Glomerular endothelial cell (primary cell): Measurements from ENCODE around the gene KLF15. TPM values are rescaled to one million over a fixed set of nuclear protein-coding genes. Genes with fewer than 3 reads are reported as not detected.

ENCODE experiments used
- DNase-seq: peaks from one replicate; pipeline ENCODE4 v3.0.0-alpha.2; 2011; ENCODE audit warnings: low read depth, low spot score; ENCODE audit errors: extremely low read depth
- total RNA-seq: library from RNA; depleted of rRNA; stranded (reverse); fragments of >200 nt; gene quantifications from 2 replicates; pipeline ENCODE4 v1.2.3, GENCODE V29; 2015

KLF15 gene
- total RNA-seq, 1 donor from 2014 or later: 0.47 TPM

GRCh38 chr3:126389794-126390146, 32.6 kb upstream of the KLF15 start:
- DNase-seq: no peak

DNA sequence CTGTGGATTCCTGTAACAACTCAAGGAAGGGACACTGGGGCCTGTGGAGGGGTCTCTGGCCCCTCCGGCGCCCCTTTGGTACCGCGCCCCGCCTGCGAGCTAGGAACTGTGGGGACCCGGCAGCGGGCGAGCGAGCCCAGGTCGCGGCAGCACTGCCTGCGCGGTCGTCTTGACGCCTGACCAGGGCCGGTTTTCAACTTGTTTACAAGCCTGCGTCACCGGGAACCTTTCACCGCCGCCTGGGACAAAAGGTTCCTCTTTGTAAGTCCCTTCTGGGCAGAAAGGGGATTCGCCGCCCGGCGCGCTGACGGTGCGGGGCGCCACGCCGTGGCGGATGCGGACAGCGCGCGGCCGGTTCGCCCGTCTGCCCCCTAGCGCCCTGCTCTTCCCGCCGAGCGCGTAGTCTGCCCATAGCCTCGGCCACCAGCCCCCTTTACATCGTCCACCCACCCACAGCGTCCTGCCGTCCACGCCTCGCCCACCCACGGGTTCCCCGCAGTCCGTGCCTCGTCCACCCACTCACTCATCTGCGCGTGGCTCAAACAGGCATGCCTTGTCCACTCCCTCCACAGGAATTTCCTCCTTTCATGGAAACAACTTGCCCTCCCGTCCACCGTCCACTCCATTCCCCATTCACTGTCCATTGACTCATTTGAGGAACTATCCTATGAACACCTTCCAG, 32.0 kb upstream of the KLF15 start:
- peak; percentile 33 for DNase-seq

DNA sequence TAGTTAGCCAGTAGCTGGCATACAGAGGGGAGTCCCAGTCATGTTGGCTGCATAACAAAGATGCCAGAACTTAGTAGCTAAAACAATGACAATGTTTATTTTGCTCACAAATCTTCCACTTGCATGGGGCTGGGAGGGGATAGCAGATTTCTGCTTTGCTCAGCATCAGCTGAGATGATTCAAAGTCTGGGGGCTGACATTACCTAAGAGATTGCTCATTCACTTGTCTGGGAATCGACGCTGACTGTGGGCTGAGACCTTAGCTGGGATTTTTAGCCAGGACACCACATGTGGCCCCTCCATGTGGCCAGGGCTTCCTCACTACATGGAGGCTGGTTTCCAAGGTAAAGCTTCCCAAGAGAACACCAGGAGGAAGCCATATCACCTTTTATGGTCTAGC, 24.8 kb upstream of the KLF15 start:
- DNase-seq: no peak

GRCh38 chr3:126380011-126380768, 23.0 kb upstream of the KLF15 start:
- no peak for DNase-seq

- DNase-seq: no peak
Observed at GRCh38 chr3:126378341-126378751, 21.1 kb upstream of the KLF15 start.

DNA sequence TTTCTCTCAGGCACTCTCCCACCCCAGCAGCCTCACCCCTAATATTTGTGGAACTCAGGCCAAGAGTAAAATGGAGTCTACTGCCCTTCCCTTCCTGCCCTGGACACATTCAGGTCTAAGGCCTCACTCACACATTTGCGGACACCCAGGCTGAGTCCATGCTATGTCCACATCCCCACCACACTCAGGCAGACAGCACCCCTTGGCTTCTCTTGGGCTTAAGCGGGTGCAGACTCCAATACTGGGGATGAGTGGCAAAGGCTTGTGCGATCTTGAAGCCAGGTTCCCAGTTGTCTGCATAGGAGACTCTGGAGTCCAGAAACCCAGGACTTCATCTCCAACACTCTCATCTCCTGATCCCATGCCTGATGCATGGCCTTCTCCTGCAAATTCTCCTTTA, 20.0 kb upstream of the KLF15 start:
- DNase-seq: no peak

- DNase-seq: no peak
Observed at GRCh38 chr3:126376444-126376843, 19.2 kb upstream of the KLF15 start.

DNA sequence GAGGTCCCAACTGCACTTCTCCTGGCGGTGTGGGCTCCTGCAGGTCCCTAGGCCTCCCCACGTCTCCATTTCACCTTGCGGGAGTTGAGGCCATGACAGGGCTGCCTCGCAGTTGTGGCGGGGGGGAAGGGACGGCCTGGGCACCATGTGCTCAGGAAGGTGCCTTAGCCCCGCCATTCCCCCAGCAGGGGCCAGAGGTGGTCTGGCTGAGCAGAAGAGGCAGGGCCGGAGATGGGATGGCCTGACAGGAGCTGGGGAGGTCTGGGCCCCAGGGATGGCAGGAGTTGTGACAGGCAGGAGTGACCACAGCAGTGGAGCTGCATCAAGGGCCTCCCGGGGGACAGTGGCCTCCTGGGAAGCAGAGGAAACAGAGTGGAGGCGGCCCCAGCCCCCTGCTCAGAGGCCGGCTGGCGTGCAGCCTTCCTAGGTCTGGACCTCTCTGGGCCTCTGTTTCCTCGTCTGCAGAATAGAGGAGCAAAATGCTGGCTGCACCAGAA, 18.7 kb upstream of the KLF15 start:
- DNase-seq: no peak

DNA sequence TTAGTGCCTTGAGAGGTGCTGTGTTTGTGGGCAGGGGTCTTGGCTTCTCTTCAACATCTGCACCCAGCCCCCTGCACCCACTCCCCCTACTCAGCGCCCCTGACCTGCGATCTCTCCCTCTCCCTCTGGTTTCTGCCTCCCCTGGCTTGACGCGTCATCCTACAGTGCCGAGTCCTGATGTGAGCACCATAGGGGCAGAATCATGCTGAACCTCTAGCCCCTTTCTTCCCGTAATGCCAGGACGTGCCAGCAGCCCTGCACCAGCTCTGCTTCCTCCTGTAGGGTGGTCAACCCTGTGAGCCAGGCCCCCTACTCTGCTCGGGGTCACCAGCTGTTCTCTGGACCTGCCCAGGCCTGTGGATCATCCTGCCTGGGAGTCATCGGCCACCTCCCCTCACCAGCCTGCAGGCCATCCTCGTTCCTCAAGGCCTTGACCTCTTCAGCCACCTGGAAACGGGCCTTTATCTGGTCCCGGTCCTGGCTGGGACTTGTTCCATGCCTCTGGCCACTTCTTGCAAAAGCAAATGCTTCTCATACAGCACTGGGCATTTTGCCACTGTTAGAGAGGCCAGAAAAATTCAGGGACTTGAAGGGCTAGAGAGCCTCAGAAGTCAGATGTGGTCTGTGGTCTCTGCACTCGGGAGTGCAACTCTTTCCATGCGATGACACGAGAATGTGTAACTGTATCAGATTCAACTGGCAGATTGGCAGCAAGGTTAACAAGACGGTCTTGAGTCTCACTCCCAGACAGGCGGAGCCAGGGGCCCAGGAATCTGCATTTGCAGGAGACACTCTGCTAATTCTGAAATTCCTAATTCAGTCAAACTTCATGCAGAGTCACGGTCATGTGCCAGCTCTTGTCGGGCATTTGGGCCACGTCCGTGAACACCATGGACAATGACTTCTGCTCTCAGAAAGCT, 16.7 kb upstream of the KLF15 start:
- no peak for DNase-seq

DNA sequence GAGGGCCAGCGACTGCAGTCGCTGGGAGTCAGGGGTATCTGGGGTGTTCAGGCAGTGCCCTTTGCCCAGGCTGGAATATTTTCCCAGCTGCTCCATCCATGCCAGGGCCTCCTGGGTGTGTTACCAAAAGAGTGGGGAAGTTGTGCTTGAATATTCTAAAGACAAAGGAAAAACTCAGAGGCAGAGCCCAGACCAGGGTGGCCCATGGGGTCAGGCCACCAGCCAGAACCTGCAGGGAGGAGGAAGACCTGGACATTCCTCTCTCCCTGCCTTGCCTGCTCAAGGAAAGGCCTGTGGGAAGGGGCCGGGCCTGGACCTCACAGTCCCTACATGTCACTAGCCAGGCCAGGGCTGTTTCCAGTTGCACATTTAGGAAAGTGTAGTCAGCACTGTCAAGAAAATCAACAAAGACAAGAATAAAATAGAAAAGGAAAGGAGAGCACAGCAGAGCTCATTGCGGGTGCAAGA, 16.0 kb upstream of the KLF15 start:
- no peak for DNase-seq

- no peak for DNase-seq
Observed at GRCh38 chr3:126372413-126373145, 15.4 kb upstream of the KLF15 start.

- no peak for DNase-seq
Observed at GRCh38 chr3:126371096-126371705, 14.0 kb upstream of the KLF15 start.

GRCh38 chr3:126370606-126371005, 13.4 kb upstream of the KLF15 start:
- no peak for DNase-seq

- DNase-seq: no peak
Observed at GRCh38 chr3:126370055-126370454, 12.8 kb upstream of the KLF15 start.

DNA sequence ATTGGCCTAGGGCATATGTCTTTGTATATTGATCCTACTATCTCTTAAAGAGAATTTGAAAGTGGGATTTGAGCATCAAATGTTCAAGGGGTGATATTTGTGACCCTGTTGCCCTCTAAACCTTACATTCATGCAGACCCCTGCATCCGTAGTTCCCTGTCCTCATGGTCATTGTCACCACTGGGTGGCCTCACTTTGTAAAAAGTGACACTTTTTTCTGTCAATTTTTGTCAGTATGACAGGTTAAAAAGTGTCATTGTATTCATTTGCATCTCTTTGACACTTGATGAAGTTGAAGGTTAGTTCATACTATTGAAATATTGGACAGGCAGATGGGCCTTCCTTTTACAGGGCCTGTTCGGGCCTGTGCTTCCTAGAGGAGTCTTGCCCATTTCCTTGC, 12.3 kb upstream of the KLF15 start:
- DNase-seq: no peak

- DNase-seq: no peak
Observed at GRCh38 chr3:126367316-126367805, 10.2 kb upstream of the KLF15 start.

- DNase-seq: no peak
Observed at GRCh38 chr3:126365351-126366277, 8.4 kb upstream of the KLF15 start.

DNA sequence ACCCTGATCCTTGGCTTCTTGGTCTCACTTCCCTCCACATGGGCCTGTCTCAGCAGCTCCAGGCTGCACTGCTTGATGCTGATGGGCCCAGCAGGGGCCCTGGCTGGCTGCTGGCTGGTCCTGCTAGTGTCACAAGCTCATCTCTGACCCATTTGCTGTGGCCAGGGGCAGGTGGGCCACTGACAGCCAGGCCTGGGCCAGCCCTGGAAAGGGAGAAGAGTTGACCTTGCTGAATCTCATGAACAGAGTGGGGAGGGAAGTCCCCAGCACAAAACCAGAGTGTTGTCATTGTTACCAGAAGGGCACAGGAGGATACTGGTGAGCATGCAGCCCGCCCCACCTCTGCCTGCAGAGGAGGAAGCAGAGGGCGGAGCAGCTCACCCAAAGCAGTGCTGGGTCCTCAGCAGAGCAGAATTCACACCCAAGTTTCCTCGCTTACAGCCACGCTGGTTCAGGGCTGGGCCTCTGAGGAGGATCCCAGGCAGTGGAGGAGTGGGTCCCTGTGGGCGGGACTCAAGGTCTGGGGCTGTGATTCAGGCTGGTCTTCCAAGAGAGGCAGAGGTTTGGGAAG, 7.6 kb upstream of the KLF15 start:
- DNase-seq: no peak
